ENCODE results near the gene ELL.
A peak's percentile ranks its signal among the peaks of the same experiment; 100 is the strongest.
"Not testable (repeated sequence)": the region's sequence is repeated elsewhere in the genome, so short reads cannot be mapped to it uniquely, and the experiment has no call there.

The ELL gene

DNA sequence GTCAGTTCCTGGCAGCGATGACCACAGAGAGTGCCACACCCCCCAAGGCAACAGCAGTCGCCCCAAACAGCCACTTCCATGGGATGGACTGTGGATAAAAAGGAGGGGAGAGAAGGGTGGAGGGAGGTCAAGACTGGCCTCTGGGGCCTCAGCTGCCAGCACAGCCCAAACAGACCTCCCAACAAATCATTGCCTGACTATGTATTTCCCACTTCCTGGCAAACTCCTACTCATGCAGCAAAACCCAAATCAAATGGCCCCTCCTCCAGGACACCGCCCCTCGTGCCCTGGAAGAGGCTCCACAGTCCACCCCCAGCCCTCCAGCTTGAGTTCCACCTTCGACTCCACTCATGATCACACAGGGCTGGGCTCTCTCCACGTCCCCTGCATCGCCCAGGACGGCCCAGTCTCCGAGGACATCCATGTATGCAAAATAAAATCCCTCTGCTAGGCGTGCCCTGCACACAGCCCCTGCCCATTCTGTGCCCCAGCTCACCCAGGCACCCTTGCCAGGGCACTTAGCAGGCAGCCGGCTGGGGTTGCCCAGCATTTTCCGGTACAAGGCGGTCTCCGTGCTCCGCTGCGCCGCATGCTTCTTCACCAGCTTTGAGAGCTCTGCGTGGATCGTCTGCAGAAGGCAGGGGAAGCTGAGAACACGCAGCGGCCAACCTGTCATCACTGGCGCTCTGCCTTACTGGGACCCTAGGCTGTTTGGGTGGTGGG is 10.5 kb upstream of the ELL start:
- DNase-seq (ENCODE audit: low read depth, low spot score): no peak
- H3K4me3 ChIP-seq (ENCODE audit: insufficient read length, low read depth): no peak overlapping the region
- no peak for TF ChIP-seq YY1 (IDR thresholded peaks at IDR 0.05; ENCODE audit: insufficient read depth, insufficient read length)
- TF ChIP-seq ZNF274 (IDR thresholded peaks at IDR 0.05; ENCODE audit: low read depth, low read length): no peak
- no peak for TF ChIP-seq SUZ12 (IDR thresholded peaks at IDR 0.05; ENCODE audit: extremely low read depth, insufficient read depth, insufficient read length)

DNA sequence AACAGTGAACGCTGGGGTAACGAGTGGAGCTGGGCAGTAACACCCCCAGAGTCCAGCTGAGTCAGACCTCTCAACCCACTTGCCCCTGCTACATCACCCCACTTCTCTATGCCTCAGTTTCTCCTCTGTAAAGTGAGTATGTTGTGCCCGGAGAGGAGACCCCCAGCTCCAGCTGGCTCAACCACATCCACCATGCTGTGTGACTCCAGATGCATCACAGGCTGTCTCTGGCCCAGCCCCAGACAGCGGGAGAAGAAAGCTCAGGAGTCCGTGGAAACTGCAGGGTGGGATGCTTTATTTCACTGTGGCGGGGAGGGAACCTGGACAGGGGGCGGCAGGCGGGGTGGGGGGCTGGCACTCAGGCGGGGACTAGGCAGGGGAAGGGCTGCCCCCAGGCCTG is 9.6 kb upstream of the ELL start:
- no peaks in the 10 kb centered on the region for H3K4me1 ChIP-seq (ENCODE audit: insufficient read depth, insufficient read length)
- no peak overlapping the region for H3K4me3 ChIP-seq (ENCODE audit: insufficient read length, low read depth)
- no peak for DNase-seq (ENCODE audit: low read depth, low spot score)
- H3K36me3 ChIP-seq (ENCODE audit: insufficient read depth, insufficient read length, low read length): peaks cover 47% of the 10 kb centered on the region
- H3K27me3 ChIP-seq (ENCODE audit: insufficient read depth, insufficient read length): no peaks in the 10 kb centered on the region
- H3K9ac ChIP-seq (ENCODE audit: insufficient read length, low read depth): no peak overlapping the region
- TF ChIP-seq YY1 (IDR thresholded peaks at IDR 0.05; ENCODE audit: insufficient read depth, insufficient read length): no peak
- no peak for TF ChIP-seq ZNF274 (IDR thresholded peaks at IDR 0.05; ENCODE audit: low read depth, low read length)
- no peak for TF ChIP-seq SUZ12 (IDR thresholded peaks at IDR 0.05; ENCODE audit: extremely low read depth, insufficient read depth, insufficient read length)
- no peaks in the 10 kb centered on the region for H3K9me3 ChIP-seq (ENCODE audit: insufficient read depth, low read length)

More for the DNA sequence above, 10.5 kb upstream of the ELL start:
- Histone ChIP-seq H3K9ac (ENCODE audit: insufficient read length, low read depth) (no peak overlapping the region), H3K27me3 (ENCODE audit: insufficient read depth, insufficient read length) (no peaks in the 10 kb centered on the region), H3K4me1 (ENCODE audit: insufficient read depth, insufficient read length) (no peaks in the 10 kb centered on the region), H3K9me3 (ENCODE audit: insufficient read depth, low read length) (no peaks in the 10 kb centered on the region), H3K36me3 (ENCODE audit: insufficient read depth, insufficient read length, low read length) (peaks cover 56% of the 10 kb centered on the region)

DNA sequence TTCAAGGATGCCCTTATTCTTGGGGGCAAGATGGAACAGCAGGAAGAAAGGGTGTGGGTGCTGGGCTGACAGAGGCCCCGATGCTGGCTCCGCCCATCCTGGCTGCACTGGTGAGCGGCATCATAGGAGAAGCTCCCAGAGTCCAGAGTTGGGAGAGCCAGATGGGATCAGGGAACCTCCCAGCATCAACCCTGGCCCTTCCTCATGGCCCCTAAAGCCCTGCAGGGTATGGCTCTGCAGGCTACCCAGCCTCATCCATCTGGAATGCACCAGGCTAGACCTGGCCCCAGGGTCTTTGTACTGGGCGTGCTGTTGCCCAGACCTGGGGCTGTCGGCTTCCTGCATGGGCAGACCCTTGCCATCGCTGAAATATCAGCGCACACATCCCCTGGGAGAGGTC is 7.9 kb upstream of the ELL start:
- DNase-seq (ENCODE audit: low read depth, low spot score): no peak
- TF ChIP-seq ZNF274 (IDR thresholded peaks at IDR 0.05; ENCODE audit: low read depth, low read length): no peak
- no peak for TF ChIP-seq SUZ12 (IDR thresholded peaks at IDR 0.05; ENCODE audit: extremely low read depth, insufficient read depth, insufficient read length)
- TF ChIP-seq YY1 (IDR thresholded peaks at IDR 0.05; ENCODE audit: insufficient read depth, insufficient read length): no peak
- H3K4me1 ChIP-seq (ENCODE audit: insufficient read depth, insufficient read length): no peaks in the 10 kb centered on the region
- H3K36me3 ChIP-seq (ENCODE audit: insufficient read depth, insufficient read length, low read length): peaks cover 32% of the 10 kb centered on the region
- peak overlapping the region; percentile 8 for H3K9ac ChIP-seq (ENCODE audit: insufficient read length, low read depth)
- no peaks in the 10 kb centered on the region for H3K27me3 ChIP-seq (ENCODE audit: insufficient read depth, insufficient read length)
- H3K4me3 ChIP-seq (ENCODE audit: insufficient read length, low read depth): no peak overlapping the region
- no peaks in the 10 kb centered on the region for H3K9me3 ChIP-seq (ENCODE audit: insufficient read depth, low read length)

DNA sequence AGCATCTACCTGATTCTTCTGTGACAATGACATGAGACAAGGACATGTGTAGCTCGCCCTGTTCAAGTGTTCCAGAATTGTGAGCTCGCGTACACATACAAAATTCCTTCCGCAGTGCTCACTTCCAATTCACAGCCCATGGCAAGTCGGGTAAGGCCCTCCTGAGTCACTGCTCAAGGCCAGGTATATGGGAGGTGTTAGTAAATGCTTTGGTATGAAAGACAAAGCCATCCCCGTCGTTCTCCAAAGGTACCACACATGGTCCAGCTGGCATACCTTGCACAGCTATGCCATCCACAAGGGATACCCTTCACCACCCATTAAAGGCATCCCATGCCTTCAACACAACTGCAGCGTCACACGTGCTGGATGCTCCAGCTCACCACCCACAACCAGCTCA is 4.4 kb upstream of the ELL start:
- Histone ChIP-seq H3K4me3 (ENCODE audit: insufficient read length, low read depth) (no peak overlapping the region), H3K4me1 (ENCODE audit: insufficient read depth, insufficient read length) (no peaks in the 10 kb centered on the region), H3K36me3 (ENCODE audit: insufficient read depth, insufficient read length, low read length) (peaks cover 11% of the 10 kb centered on the region), H3K9me3 (ENCODE audit: insufficient read depth, low read length) (no peaks in the 10 kb centered on the region), H3K9ac (ENCODE audit: insufficient read length, low read depth) (no peak overlapping the region), H3K27me3 (ENCODE audit: insufficient read depth, insufficient read length) (no peaks in the 10 kb centered on the region)
- TF ChIP-seq ZNF274 (IDR thresholded peaks at IDR 0.05; ENCODE audit: low read depth, low read length) (no peak), SUZ12 (IDR thresholded peaks at IDR 0.05; ENCODE audit: extremely low read depth, insufficient read depth, insufficient read length) (no peak), YY1 (IDR thresholded peaks at IDR 0.05; ENCODE audit: insufficient read depth, insufficient read length) (no peak)
- no peak for DNase-seq (ENCODE audit: low read depth, low spot score)

DNA sequence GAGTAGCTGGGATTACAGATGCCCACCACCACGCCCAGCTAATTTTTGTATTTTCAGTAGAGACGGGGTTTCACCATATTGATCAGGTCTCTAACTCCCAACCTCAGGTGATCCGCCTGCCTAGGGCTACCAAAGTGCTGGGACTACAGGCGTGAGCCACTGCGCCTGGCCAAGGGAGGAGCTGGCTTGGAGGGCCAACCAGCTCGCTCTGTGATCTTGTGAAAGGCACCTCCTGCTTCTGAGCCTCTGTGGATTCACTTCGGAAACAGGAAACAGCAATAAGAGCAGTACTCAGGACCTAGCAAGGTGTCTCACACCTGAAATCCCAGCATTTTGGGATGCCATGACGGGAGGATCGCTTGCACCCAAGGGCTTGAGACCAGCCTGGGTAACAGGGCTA is 2.0 kb upstream of the ELL start:
- no peak for DNase-seq (ENCODE audit: low read depth, low spot score)
- Histone ChIP-seq H3K9me3 (ENCODE audit: insufficient read depth, low read length) (no peaks in the 10 kb centered on the region), H3K27me3 (ENCODE audit: insufficient read depth, insufficient read length) (no peaks in the 10 kb centered on the region), H3K36me3 (ENCODE audit: insufficient read depth, insufficient read length, low read length) (peaks cover 3% of the 10 kb centered on the region), H3K4me1 (ENCODE audit: insufficient read depth, insufficient read length) (peaks cover 3% of the 10 kb centered on the region), H3K9ac (ENCODE audit: insufficient read length, low read depth) (no peak overlapping the region), H3K4me3 (ENCODE audit: insufficient read length, low read depth) (no peak overlapping the region)
- TF ChIP-seq YY1 (IDR thresholded peaks at IDR 0.05; ENCODE audit: insufficient read depth, insufficient read length) (no peak), ZNF274 (IDR thresholded peaks at IDR 0.05; ENCODE audit: low read depth, low read length) (no peak), SUZ12 (IDR thresholded peaks at IDR 0.05; ENCODE audit: extremely low read depth, insufficient read depth, insufficient read length) (no peak)

DNA sequence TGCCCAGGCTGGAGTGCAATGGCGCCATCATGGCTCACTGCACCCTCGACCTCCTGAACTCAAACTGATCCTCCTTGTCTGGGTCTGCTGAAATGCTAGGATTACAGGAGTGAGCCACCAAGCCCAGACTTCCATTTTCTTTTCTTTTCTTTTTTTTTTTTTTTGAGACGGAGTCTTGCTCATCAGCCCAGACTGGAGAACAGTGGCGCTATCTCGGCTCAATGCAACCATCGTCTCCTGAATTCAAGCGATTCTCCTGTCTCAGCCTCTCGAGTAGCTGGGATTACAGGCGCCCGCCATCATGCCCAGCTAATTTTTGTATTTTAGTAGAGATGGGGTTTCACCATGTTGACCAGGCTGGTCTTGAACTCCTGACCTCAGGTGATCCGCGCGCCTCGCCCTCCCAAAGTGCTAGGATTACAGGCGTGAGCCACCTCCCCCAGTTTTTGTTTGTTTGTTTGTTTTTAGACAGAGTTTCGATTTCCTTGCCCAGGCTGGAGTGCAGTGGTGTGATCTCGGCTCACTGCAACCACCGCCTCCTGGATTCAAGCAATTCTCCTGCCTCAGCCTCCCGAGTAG is 1.1 kb upstream of the ELL start:
- H3K9ac ChIP-seq (ENCODE audit: insufficient read length, low read depth); H3K9me3 ChIP-seq (ENCODE audit: insufficient read depth, low read length); H3K36me3 ChIP-seq (ENCODE audit: insufficient read depth, insufficient read length, low read length); DNase-seq (ENCODE audit: low read depth, low spot score); H3K4me1 ChIP-seq (ENCODE audit: insufficient read depth, insufficient read length); H3K4me3 ChIP-seq (ENCODE audit: insufficient read length, low read depth); H3K27me3 ChIP-seq (ENCODE audit: insufficient read depth, insufficient read length): not testable (repeated sequence)

DNA sequence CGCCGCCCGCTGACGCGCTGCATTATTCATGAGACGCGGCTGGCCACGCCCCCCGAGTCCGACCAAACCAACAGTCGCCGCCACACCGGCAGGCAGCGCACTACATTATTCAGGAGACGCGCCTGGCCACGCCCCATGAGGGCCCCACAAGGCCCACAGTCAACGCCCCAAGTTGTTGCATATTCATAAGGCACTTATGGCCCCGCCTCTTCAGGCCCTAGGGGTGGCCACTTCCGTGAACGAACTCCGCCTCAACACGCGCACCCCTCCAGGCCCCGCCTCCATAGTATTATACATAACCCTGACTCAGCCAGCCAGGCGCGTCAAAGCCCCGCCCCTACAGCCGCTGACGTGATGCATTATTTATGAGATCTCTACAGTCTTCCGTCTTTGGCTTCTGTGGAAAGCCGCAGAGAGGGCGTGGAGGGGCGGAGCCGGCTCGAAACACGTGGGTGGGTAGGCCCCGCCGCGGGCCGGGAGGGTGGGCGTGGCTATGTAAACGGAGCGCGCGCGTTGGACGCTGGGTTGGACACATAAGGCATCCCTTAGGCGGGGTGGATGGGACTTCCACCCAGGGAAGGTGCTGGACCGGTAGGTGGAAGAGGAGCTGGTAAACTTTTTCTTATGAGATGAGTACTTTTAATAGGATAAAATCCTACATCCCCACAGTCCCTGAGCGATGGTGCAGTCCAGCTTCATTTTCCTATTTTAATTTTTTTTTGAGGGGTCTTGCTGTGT is 423 bp upstream of the ELL start:
- no peak overlapping the region for H3K4me3 ChIP-seq (ENCODE audit: insufficient read length, low read depth)

More for the DNA sequence above, 423 bp upstream of the ELL start:
- DNase-seq (ENCODE audit: low read depth, low spot score): peak; percentile 99
- no peak for TF ChIP-seq YY1 (IDR thresholded peaks at IDR 0.05; ENCODE audit: insufficient read depth, insufficient read length)
- no peak for TF ChIP-seq ZNF274 (IDR thresholded peaks at IDR 0.05; ENCODE audit: low read depth, low read length)
- TF ChIP-seq SUZ12 (IDR thresholded peaks at IDR 0.05; ENCODE audit: extremely low read depth, insufficient read depth, insufficient read length): no peak
- peaks cover 6% of the 10 kb centered on the region for H3K4me1 ChIP-seq (ENCODE audit: insufficient read depth, insufficient read length)
- H3K9me3 ChIP-seq (ENCODE audit: insufficient read depth, low read length): no peaks in the 10 kb centered on the region
- no peaks in the 10 kb centered on the region for H3K27me3 ChIP-seq (ENCODE audit: insufficient read depth, insufficient read length)
- no peak overlapping the region for H3K9ac ChIP-seq (ENCODE audit: insufficient read length, low read depth)
- H3K36me3 ChIP-seq (ENCODE audit: insufficient read depth, insufficient read length, low read length): peaks cover 3% of the 10 kb centered on the region
